OCI-LY7 (cell line): Measurements from ENCODE around the gene SCARB1. TPM values are rescaled to one million over a fixed set of nuclear protein-coding genes. Genes with fewer than 3 reads are reported as not detected.

Experiments used
- BruUV-seq: library from RNA; stranded (reverse); fragments of 400-500 nt; replicated peaks from 2 replicates; lab custom pipeline; 2021; lab: Mats Ljungman, UMichigan
- CTCF ChIA-PET: fragments of 300-600 bp; sonication (Branson Sonifier 250); formaldehyde crosslinking; loops from one replicate; lab custom pipeline; 2022; ENCODE audit warnings: antibody characterized with exemption; ENCODE audit not compliant: unreplicated experiment; lab: Charles Lee
- POLR2A ChIA-PET: fragments of 300-600 bp; sonication (Branson Sonifier 250); formaldehyde crosslinking; loops from one replicate; lab custom pipeline; 2022; ENCODE audit warnings: antibody characterized with exemption; lab: Charles Lee
- DNase-seq: peaks from one replicate; pipeline ENCODE4 v3.0.0-alpha.2; 2015; ENCODE audit warnings: low spot score
- H2AFZ ChIP-seq: fragments of 200-600 bp; sonication (generic), shearing (Covaris generic); 2 replicates; pipeline ENCODE4 v1.6.1; 2014; ENCODE audit warnings: mild to moderate bottlenecking, antibody characterized with exemption, low read length, moderate library complexity
- H3K27ac ChIP-seq: fragments of 200-600 bp; sonication (generic); 2 replicates; pipeline ENCODE4 v1.5.1; 2014; ENCODE audit warnings: mixed run types, low read depth, mild to moderate bottlenecking, moderate library complexity, low read length, inconsistent platforms; ENCODE audit not compliant: poor library complexity, severe bottlenecking
- H3K36me3 ChIP-seq: fragments of 200-600 bp; sonication (generic); 2 replicates; pipeline ENCODE4 v1.6.1; 2014; ENCODE audit warnings: mild to moderate bottlenecking, antibody characterized with exemption, low read length, moderate library complexity, mixed read lengths; ENCODE audit not compliant: insufficient read depth
- H3K4me1 ChIP-seq: fragments of 200-600 bp; sonication (generic); 2 replicates; pipeline ENCODE4 v1.5.1; 2014; ENCODE audit warnings: mild to moderate bottlenecking, low read length; ENCODE audit not compliant: insufficient read depth, poor library complexity, severe bottlenecking
- H3K4me2 ChIP-seq: fragments of 200-600 bp; sonication (generic); 2 replicates; pipeline ENCODE4 v1.6.1; 2014; ENCODE audit warnings: mild to moderate bottlenecking, low read length
- H3K4me3 ChIP-seq: fragments of 200-600 bp; sonication (generic); 2 replicates; pipeline ENCODE4 v1.5.1; 2014; ENCODE audit warnings: mild to moderate bottlenecking, low read depth, low read length; ENCODE audit not compliant: poor library complexity, severe bottlenecking
- H3K79me2 ChIP-seq: fragments of 200-600 bp; sonication (generic); 2 replicates; pipeline ENCODE4 v1.6.1; 2016; ENCODE audit warnings: low read depth, mild to moderate bottlenecking, low read length, moderate library complexity, mixed read lengths; ENCODE audit not compliant: insufficient read depth
- H3K9me2 ChIP-seq: fragments of 200-600 bp; sonication (generic); 2 replicates; pipeline ENCODE4 v1.6.1; 2016; ENCODE audit warnings: mild to moderate bottlenecking, low read length, mixed read lengths; ENCODE audit not compliant: insufficient read depth
- H3K9me3 ChIP-seq: fragments of 200-600 bp; sonication (generic); 2 replicates; pipeline ENCODE4 v1.6.1; 2014; ENCODE audit warnings: mild to moderate bottlenecking, mixed run types, low read length, mixed read lengths
- H4K20me1 ChIP-seq: fragments of 200-600 bp; sonication (generic); 2 replicates; pipeline ENCODE4 v1.6.1; 2014; ENCODE audit warnings: mild to moderate bottlenecking, antibody characterized with exemption, low read length, moderate library complexity, mixed read lengths; ENCODE audit not compliant: insufficient read depth
- EZH2phosphoT487 ChIP-seq: fragments of 200-600 bp; sonication (generic); IDR thresholded peaks from 2 replicates; pipeline ENCODE4 v1.6.1; 2018; ENCODE audit warnings: low read depth, borderline replicate concordance, mild to moderate bottlenecking, mixed run types, antibody characterized with exemption, low read length, moderate library complexity, mixed read lengths
- intact Hi-C: fragments of 100-400 bp; cut with micrococcal nuclease; formaldehyde crosslinking; loops from one replicate; pipeline ENCODE4 v1.10.0; 2022; ENCODE audit not compliant: unreplicated experiment
- total RNA-seq, 2 experiments: library from RNA; depleted of rRNA in 1 of 2; stranded (reverse); fragments of >200 nt in 1 of 2; shearing (Covaris generic) in 1 of 2; gene quantifications; 2 replicates each; pipeline ENCODE4 v1.2.3, GENCODE V29; 2014 to 2022
- TF ChIP-seq, protein P1 (sequence below): fragments of 200-600 bp; sonication (generic); conservative IDR thresholded peaks from 2 replicates; pipeline ENCODE4 v1.5.1; 2014; ENCODE audit warnings: mild to moderate bottlenecking, antibody characterized with exemption, low read length, moderate library complexity, mixed read lengths

SCARB1 gene
- total RNA-seq, 2 experiments from 2014 or later, result 42.9 to 112 TPM

DNA sequence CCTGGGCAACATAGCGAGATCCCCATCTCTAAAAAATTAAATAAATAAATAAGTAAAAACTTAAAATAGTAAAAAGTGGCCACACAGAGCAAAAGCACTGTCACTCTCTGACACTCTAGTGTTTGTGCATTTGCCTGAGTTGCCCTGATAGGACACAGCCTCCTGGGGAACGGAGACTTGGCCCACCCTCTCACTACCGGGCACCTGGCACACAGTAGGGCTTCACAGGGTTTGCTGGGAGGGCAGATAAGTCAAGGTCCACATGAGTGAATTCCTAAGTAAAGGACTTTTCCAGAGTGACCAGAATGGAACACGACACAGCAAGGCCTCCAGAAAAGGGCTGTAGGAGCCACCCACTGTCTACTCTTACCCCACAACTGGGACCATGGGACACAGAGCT, 54.3 kb downstream of the SCARB1 start:
- TF ChIP-seq, protein P1, sequence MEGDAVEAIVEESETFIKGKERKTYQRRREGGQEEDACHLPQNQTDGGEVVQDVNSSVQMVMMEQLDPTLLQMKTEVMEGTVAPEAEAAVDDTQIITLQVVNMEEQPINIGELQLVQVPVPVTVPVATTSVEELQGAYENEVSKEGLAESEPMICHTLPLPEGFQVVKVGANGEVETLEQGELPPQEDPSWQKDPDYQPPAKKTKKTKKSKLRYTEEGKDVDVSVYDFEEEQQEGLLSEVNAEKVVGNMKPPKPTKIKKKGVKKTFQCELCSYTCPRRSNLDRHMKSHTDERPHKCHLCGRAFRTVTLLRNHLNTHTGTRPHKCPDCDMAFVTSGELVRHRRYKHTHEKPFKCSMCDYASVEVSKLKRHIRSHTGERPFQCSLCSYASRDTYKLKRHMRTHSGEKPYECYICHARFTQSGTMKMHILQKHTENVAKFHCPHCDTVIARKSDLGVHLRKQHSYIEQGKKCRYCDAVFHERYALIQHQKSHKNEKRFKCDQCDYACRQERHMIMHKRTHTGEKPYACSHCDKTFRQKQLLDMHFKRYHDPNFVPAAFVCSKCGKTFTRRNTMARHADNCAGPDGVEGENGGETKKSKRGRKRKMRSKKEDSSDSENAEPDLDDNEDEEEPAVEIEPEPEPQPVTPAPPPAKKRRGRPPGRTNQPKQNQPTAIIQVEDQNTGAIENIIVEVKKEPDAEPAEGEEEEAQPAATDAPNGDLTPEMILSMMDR, result no peak
- no peak for TF ChIP-seq EZH2phosphoT487
- intact Hi-C loops, result no loop called here
- ChIA-PET POLR2A (interaction anchor here (1.7 kb wide), 1 partner anchor 19 kb away, joined by 4 read pairs; no protein-coding TSS in a partner anchor), CTCF (no interaction called here)
- no peaks in the 10 kb centered on the region for H4K20me1 ChIP-seq
- no peaks in the 10 kb centered on the region for H3K9me2 ChIP-seq
- no peak overlapping the region for H3K4me2 ChIP-seq
- no peak overlapping the region for H2AFZ ChIP-seq
- H3K9me3 ChIP-seq, result no peaks in the 10 kb centered on the region
- H3K79me2 ChIP-seq, result no peaks in the 10 kb centered on the region
- peaks cover 74% of the 10 kb centered on the region for H3K36me3 ChIP-seq
- H3K27ac ChIP-seq, result no peak overlapping the region
- no peaks in the 10 kb centered on the region for H3K4me1 ChIP-seq
- DNase-seq, result no peak
- no TSS peak for BruUV-seq
- H3K4me3 ChIP-seq, result no peak overlapping the region

GRCh38 chr12:124808272-124808671, 55.4 kb downstream of the SCARB1 start:
- H3K36me3 ChIP-seq, result peaks cover 70% of the 10 kb centered on the region
- no peak overlapping the region for H3K4me3 ChIP-seq
- BruUV-seq, result no TSS peak
- no peaks in the 10 kb centered on the region for H3K4me1 ChIP-seq
- no peaks in the 10 kb centered on the region for H3K9me2 ChIP-seq
- H3K9me3 ChIP-seq, result no peaks in the 10 kb centered on the region
- no peaks in the 10 kb centered on the region for H4K20me1 ChIP-seq
- POLR2A ChIA-PET, result interaction anchor here (0.7 to 1.7 kb wide), 2 partner anchors 18 to 634 kb away, joined by 3 to 4 read pairs; no protein-coding TSS in a partner anchor
- H3K79me2 ChIP-seq, result no peaks in the 10 kb centered on the region
- no peak overlapping the region for H3K27ac ChIP-seq
- H2AFZ ChIP-seq, result no peak overlapping the region
- no peak overlapping the region for H3K4me2 ChIP-seq
- no peak for DNase-seq
- CTCF ChIA-PET, result no interaction called here
- intact Hi-C loops, result no loop called here
- no peak for TF ChIP-seq EZH2phosphoT487
- TF ChIP-seq, protein P1, result no peak

DNA sequence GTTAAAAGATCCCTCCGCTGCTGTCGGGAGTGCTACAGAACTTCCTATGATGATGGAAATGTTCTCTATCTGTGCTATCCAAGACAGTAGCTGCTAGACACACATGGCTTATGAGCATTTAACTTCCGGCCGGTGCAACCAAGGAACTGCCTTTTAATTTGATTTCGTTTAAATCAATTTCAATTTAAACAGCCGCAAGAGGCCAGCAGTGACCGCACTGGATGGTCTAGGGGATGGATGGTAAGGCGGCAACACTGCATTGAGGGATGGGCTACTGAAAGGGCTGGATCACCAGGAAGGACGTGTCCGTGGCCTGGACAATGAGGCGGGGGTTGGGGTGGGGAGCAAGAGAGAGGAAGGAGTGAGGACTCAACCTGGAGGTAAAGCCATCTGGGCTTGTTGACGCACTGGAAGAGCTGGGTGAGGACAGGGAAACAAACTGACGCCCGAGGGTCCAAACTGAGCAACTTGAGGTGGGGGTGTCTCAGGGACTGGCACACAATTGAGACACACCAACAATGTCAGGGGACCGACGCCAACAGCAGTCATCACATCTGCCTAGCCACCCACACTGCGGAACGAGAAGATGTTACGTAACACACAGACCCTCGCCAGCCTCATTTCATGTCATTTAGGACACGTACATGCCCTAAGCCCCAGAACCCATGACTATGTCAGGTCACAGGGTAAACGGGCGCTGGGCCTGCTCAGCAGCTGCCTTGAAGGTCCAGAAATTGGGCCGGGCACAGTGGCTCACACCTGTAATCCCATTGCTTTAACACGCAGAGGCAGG, 57.6 kb downstream of the SCARB1 start:
- DNase-seq, result no peak
- H2AFZ ChIP-seq, result no peak overlapping the region
- no peaks in the 10 kb centered on the region for H3K9me2 ChIP-seq
- peaks cover 60% of the 10 kb centered on the region for H3K36me3 ChIP-seq
- ChIA-PET POLR2A (interaction anchor here (0.6 kb wide), 1 partner anchor 1592 kb away, joined by 4 read pairs; no protein-coding TSS in a partner anchor), CTCF (no interaction called here)
- no peaks in the 10 kb centered on the region for H3K4me1 ChIP-seq
- no peaks in the 10 kb centered on the region for H3K79me2 ChIP-seq
- H3K27ac ChIP-seq, result no peak overlapping the region
- no peak overlapping the region for H3K4me2 ChIP-seq
- no peaks in the 10 kb centered on the region for H3K9me3 ChIP-seq
- no peak overlapping the region for H3K4me3 ChIP-seq
- no TSS peak for BruUV-seq
- H4K20me1 ChIP-seq, result no peaks in the 10 kb centered on the region
- TF ChIP-seq, protein P1, result no peak
- TF ChIP-seq EZH2phosphoT487, result no peak
- intact Hi-C loops, result no loop called here
